ENCODE measurements around the gene AIFM1. TPM values are rescaled to one million over a fixed set of nuclear protein-coding genes. Genes with fewer than 3 reads are reported as not detected.
A peak's percentile ranks its signal among the peaks of the same experiment; 100 is the strongest.

Gene AIFM1
- total RNA-seq: 10 to 100 TPM; 14.1 to 29.5 (median 21.9) TPM

GRCh38 chrX:130165703-130166502 lies at the start of gene AIFM1:
Gene AIFM1 (minus strand): TSS chrX:130165841. CDS start chrX:130165656, 185 bp downstream.
- peaks cover 0 to 19% (median 6%) of the 10 kb centered on the region in 4 donors for H3K4me1 ChIP-seq
- ATAC-seq (ENCODE audit: low FRiP score in 2 of 2) (peak; percentile 97 to 99), DNase-seq (peak; percentile 90 to 96)
- H3K27me3 ChIP-seq: no peaks in the 10 kb centered on the region
- TF ChIP-seq EP300 (IDR thresholded peaks at IDR 0.05): no peak
- TF ChIP-seq CTCF (IDR thresholded peaks at IDR 0.05): peak in 1 of 6 experiments; percentile 28
- TF ChIP-seq POLR2AphosphoS5 (IDR thresholded peaks at IDR 0.05): peak; percentile 30 to 68
- TF ChIP-seq POLR2A (IDR thresholded peaks at IDR 0.05): peak in 3 of 4 donors; percentile 37 to 77 (median 44)
- no peaks in the 10 kb centered on the region for H3K36me3 ChIP-seq
- H3K27ac ChIP-seq: peak within 1 kb of the TSS; percentile 83 to 89 (median 86)
- WGBS, 2 donors: 0 to 48% methylated on average over 12 to 50 of the region's 50 CpGs
- H3K4me3 ChIP-seq: peak within 1 kb of the TSS; percentile 16 to 68 (median 60)
- no peaks in the 10 kb centered on the region for H3K9me3 ChIP-seq

GRCh38 chrX:130213376-130213775 lies 47.7 kb upstream of the AIFM1 start:
- 92 to 95% methylated on average over 2 of the region's 2 CpGs for WGBS, 2 donors

GRCh38 chrX:130212371-130212770 lies 46.7 kb upstream of the AIFM1 start:
- Histone ChIP-seq H3K4me1 (no peaks in the 10 kb centered on the region), H3K27ac (no peak overlapping the region), H3K27me3 (no peaks in the 10 kb centered on the region), H3K36me3 (peaks cover 0 to 10% (median 0%) of the 10 kb centered on the region in 4 donors), H3K9me3 (no peaks in the 10 kb centered on the region), H3K4me3 (no peak overlapping the region)
- 82 to 89% methylated on average over 1 of the region's 1 CpG for WGBS, 2 donors
- ATAC-seq (ENCODE audit: low FRiP score in 2 of 2): no peak
- TF ChIP-seq EP300 (IDR thresholded peaks at IDR 0.05) (no peak), POLR2AphosphoS5 (IDR thresholded peaks at IDR 0.05) (no peak), CTCF (IDR thresholded peaks at IDR 0.05) (no peak), POLR2A (IDR thresholded peaks at IDR 0.05) (no peak)
- no peak for DNase-seq

More at GRCh38 chrX:130213376-130213775, 47.7 kb upstream of the AIFM1 start:
- ATAC-seq (ENCODE audit: low FRiP score in 2 of 2): no peak
- H3K27me3 ChIP-seq: no peaks in the 10 kb centered on the region
- TF ChIP-seq CTCF (IDR thresholded peaks at IDR 0.05) (no peak), EP300 (IDR thresholded peaks at IDR 0.05) (no peak), POLR2AphosphoS5 (IDR thresholded peaks at IDR 0.05) (no peak), POLR2A (IDR thresholded peaks at IDR 0.05) (no peak)
- H3K4me3 ChIP-seq: no peak overlapping the region
- no peak for DNase-seq
- H3K9me3 ChIP-seq: no peaks in the 10 kb centered on the region
- peaks cover 0 to 10% (median 0%) of the 10 kb centered on the region in 4 donors for H3K36me3 ChIP-seq
- no peaks in the 10 kb centered on the region for H3K4me1 ChIP-seq
- H3K27ac ChIP-seq: no peak overlapping the region

GRCh38 chrX:130211415-130212186 lies 46.0 kb upstream of the AIFM1 start:
- no peaks in the 10 kb centered on the region for H3K9me3 ChIP-seq
- no peak for TF ChIP-seq EP300 (IDR thresholded peaks at IDR 0.05)
- TF ChIP-seq POLR2A (IDR thresholded peaks at IDR 0.05): no peak
- TF ChIP-seq CTCF (IDR thresholded peaks at IDR 0.05): no peak
- TF ChIP-seq POLR2AphosphoS5 (IDR thresholded peaks at IDR 0.05): no peak
- no peak for ATAC-seq (ENCODE audit: low FRiP score in 2 of 2)
- no peak overlapping the region for H3K27ac ChIP-seq
- DNase-seq: no peak
- no peaks in the 10 kb centered on the region for H3K27me3 ChIP-seq
- no peak overlapping the region for H3K4me3 ChIP-seq
- no peaks in the 10 kb centered on the region for H3K4me1 ChIP-seq
- 81 to 100% methylated on average over 4 of the region's 4 CpGs for WGBS, 2 donors
- peaks cover 0 to 6% (median 0%) of the 10 kb centered on the region in 4 donors for H3K36me3 ChIP-seq

Measured in upper lobe of left lung (tissue), 6 donors.